ENCODE measurements around the gene PRR16. TPM values are rescaled to one million over a fixed set of nuclear protein-coding genes. Genes with fewer than 3 reads are reported as not detected.

PRR16 gene
- total RNA-seq, 4 donors from 2014 or later = 2.7 to 7.0 (median 3.7) TPM

DNA sequence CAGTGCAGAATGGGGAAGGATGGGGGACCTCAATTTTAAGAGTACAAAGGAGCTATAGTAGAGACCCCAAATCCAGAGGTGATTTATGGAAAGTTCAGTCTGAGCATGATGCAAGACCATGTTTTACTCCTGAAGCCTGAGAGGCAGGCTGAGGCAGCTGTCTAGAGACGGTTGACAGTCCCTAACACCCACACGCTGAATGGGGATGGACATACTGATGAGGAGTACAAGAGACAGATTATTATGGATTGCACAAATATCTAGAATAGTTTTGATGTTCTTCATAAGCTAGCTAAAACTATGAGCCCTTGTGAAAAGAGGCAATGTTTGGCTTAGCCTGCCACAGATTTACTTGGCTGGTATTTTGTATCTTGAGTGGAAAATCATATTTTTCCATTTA, 64.5 kb downstream of the PRR16 start:
- Histone ChIP-seq H3K27ac (no peak overlapping the region), H3K4me3 (no peak overlapping the region), H3K4me1 (no peaks in the 10 kb centered on the region), H3K36me3 (no peaks in the 10 kb centered on the region), H3K27me3 (no peaks in the 10 kb centered on the region), H3K9me3 (no peaks in the 10 kb centered on the region)
- WGBS, 2 donors (ENCODE audit: low coverage in 1 of 2) = 67 to 74% methylated on average over 2 of the region's 2 CpGs
- TF ChIP-seq POLR2AphosphoS5 (IDR thresholded peaks at IDR 0.05) = no peak
- TF ChIP-seq EP300 (IDR thresholded peaks at IDR 0.05) = no peak
- TF ChIP-seq CTCF (IDR thresholded peaks at IDR 0.05) = no peak
- no peak for TF ChIP-seq POLR2A (IDR thresholded peaks at IDR 0.05)
- no peak for ATAC-seq

GRCh38 chr5:120529386-120529785, 65.3 kb downstream of the PRR16 start:
- WGBS, 2 donors (ENCODE audit: low coverage in 1 of 2) = 68 to 87% methylated on average over 2 of the region's 2 CpGs

DNA sequence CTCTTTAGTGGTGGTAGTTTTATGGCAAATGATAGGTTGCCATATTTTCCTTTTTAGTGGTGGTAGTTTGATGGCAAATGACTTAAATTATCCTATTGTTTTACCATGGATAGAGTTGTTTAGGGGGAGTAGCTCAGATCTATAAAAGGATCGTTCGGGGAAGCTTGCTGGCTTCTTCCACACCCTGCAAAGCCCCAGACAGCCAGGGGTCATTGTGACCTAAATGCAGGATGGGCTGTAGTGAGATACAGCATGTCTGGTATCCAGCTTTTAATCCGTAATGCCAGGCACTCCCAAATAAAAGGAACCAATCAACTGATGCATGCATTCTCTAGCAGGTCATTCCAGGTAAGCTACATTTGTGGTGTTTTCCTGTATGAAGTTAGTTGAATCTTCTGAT, 67.1 kb downstream of the PRR16 start:
- TF ChIP-seq POLR2A (IDR thresholded peaks at IDR 0.05) (no peak), CTCF (IDR thresholded peaks at IDR 0.05) (no peak), POLR2AphosphoS5 (IDR thresholded peaks at IDR 0.05) (no peak), EP300 (IDR thresholded peaks at IDR 0.05) (no peak)
- Histone ChIP-seq H3K4me3 (no peak overlapping the region), H3K4me1 (no peaks in the 10 kb centered on the region), H3K27me3 (no peaks in the 10 kb centered on the region), H3K27ac (no peak overlapping the region), H3K9me3 (no peaks in the 10 kb centered on the region), H3K36me3 (no peaks in the 10 kb centered on the region)
- no peak for ATAC-seq
- 29 to 90% methylated on average over 3 of the region's 3 CpGs for WGBS, 2 donors (ENCODE audit: low coverage in 1 of 2)

More at GRCh38 chr5:120529386-120529785, 65.3 kb downstream of the PRR16 start:
- H3K27me3 ChIP-seq = no peaks in the 10 kb centered on the region
- no peaks in the 10 kb centered on the region for H3K4me1 ChIP-seq
- H3K9me3 ChIP-seq = no peaks in the 10 kb centered on the region
- H3K4me3 ChIP-seq = no peak overlapping the region
- H3K36me3 ChIP-seq = no peaks in the 10 kb centered on the region
- no peak overlapping the region for H3K27ac ChIP-seq
- no peak for TF ChIP-seq CTCF (IDR thresholded peaks at IDR 0.05)
- no peak for TF ChIP-seq POLR2A (IDR thresholded peaks at IDR 0.05)
- TF ChIP-seq EP300 (IDR thresholded peaks at IDR 0.05) = no peak
- no peak for TF ChIP-seq POLR2AphosphoS5 (IDR thresholded peaks at IDR 0.05)
- no peak for ATAC-seq

GRCh38 chr5:120532835-120533234, 68.7 kb downstream of the PRR16 start:
- no peak for ATAC-seq
- Histone ChIP-seq H3K36me3 (no peaks in the 10 kb centered on the region), H3K9me3 (no peaks in the 10 kb centered on the region), H3K27ac (no peak overlapping the region), H3K4me3 (no peak overlapping the region), H3K4me1 (no peaks in the 10 kb centered on the region), H3K27me3 (no peaks in the 10 kb centered on the region)
- TF ChIP-seq POLR2A (IDR thresholded peaks at IDR 0.05) = no peak
- 42 to 69% methylated on average over 4 to 5 of the region's 5 CpGs for WGBS, 2 donors (ENCODE audit: low coverage in 1 of 2)

DNA sequence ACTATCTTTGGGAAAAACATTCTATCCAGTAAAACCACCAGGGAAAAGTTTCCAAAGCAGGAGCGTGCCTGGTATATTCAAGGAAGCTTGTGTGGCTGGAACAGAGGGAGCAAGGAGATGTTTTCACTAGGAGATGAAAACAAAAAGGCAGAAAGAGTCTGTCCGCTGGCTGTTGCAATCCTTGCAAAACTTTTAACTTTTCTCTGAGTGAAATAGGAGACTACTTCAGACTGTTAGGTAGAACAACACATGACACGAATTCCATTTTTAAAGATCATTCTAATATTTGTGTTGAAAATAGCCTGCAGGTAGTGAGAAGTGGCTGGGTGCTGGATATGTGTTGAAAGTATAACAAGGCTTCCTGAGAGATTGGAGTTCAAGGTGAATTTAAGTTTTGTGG, 69.5 kb downstream of the PRR16 start:
- H3K27me3 ChIP-seq = no peaks in the 10 kb centered on the region
- no peaks in the 10 kb centered on the region for H3K9me3 ChIP-seq
- no peak overlapping the region for H3K27ac ChIP-seq
- 63 to 71% methylated on average over 3 of the region's 3 CpGs for WGBS, 2 donors (ENCODE audit: low coverage in 1 of 2)
- no peaks in the 10 kb centered on the region for H3K4me1 ChIP-seq
- no peak overlapping the region for H3K4me3 ChIP-seq
- H3K36me3 ChIP-seq = no peaks in the 10 kb centered on the region
- no peak for ATAC-seq
- TF ChIP-seq POLR2A (IDR thresholded peaks at IDR 0.05) (no peak), EP300 (IDR thresholded peaks at IDR 0.05) (no peak)

- 81 to 89% methylated on average over 1 of the region's 1 CpG for WGBS, 2 donors (ENCODE audit: low coverage in 1 of 2)
- ATAC-seq = no peak
- Histone ChIP-seq H3K27ac (no peak overlapping the region), H3K36me3 (no peaks in the 10 kb centered on the region), H3K4me1 (no peaks in the 10 kb centered on the region), H3K9me3 (no peaks in the 10 kb centered on the region), H3K4me3 (no peak overlapping the region), H3K27me3 (no peaks in the 10 kb centered on the region)
- TF ChIP-seq POLR2A (IDR thresholded peaks at IDR 0.05) = no peak
- no peak for TF ChIP-seq POLR2AphosphoS5 (IDR thresholded peaks at IDR 0.05)
- no peak for TF ChIP-seq CTCF (IDR thresholded peaks at IDR 0.05)
- TF ChIP-seq EP300 (IDR thresholded peaks at IDR 0.05) = no peak
Measured at GRCh38 chr5:120535900-120536299, 71.8 kb downstream of the PRR16 start.
